NCI-H526 (cell line): ENCODE results near the gene CHST3.
A peak's percentile ranks its signal among the peaks of the same experiment; 100 is the strongest.
"Not testable (repeated sequence)": the region's sequence is repeated elsewhere in the genome, so short reads cannot be mapped to it uniquely, and the experiment has no call there.

Experiments
- DNase-seq, 2 experiments: peaks; one replicate each; lab custom pipeline; 2025; lab: John Stamatoyannopoulos, UW

Gene CHST3

DNA sequence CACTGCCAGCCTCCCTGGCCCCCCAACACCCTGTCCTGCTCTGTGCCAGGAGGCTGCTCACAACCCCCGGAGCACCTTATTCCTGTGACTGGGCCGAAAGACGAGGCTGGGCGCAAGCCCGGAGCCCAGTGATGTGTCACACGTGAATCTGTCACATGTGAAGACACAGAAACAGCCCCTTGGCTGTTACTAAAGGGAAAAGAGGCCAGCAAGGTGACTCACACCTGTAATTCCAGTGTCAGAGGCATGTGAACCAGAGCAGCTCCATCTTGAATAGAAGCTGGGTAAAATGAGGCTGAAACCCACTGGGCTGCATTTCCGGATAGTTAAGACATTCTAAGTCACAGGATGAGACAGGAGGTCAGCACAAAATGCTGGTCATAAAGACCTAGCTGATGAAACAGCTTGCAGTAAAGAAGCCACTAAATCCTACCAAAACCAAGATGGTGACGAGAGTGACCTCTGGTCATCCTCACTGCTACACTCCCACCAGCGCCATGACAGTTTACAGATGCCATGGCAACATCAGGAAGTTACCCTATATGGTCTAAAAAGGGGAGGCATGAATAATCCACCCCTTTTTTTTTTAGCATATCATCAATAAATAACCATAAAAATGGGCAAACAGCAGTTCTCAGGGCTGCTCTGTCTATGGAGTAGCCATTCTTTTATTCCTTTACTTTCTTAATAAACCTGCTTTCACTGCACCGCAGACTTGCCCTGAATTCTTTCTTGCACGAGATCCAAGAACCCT lies 68.4 kb downstream of the CHST3 start:
- DNase-seq = not testable (repeated sequence)

GRCh38 chr10:72034040-72034499 lies 69.9 kb downstream of the CHST3 start:
- no peak for DNase-seq

- DNase-seq = no peak
These were observed 70.6 kb downstream of the CHST3 start for GRCh38 chr10:72034761-72035160.

DNA sequence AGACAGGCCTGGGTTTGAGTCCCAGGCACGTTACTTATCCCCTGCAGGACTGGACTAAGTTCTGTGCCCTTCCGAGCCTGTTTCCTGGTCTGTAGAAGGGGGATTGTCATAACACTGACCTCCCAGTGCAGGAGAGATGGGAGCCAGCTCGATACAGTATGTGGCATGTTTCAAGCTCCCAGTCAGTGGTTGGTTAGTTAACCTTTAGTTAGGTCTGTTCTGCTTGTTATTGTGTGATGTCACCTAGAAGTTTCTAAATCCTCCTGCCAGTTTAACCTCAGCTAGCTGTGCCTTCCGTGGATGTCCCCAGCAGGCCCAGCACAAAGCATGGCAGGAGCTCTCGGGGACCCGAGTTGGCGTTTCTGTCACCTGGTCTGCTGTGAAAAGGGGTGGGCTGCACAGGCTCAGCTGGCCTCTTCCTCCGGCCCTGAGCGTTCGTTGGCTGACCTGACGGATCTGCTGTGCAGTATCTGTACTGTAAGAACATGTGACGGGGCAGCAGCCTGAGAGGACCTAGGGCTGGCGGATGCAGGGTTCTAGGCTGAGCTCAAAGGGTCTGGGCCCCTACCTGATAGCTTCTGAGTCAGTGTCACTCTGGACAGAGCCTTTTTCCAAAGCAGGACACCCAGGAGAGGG lies 71.2 kb downstream of the CHST3 start:
- DNase-seq = no peak

- no peak for DNase-seq
These were observed 73.1 kb downstream of the CHST3 start for GRCh38 chr10:72037266-72037665.

GRCh38 chr10:72037811-72038210 lies 73.6 kb downstream of the CHST3 start:
- no peak for DNase-seq

DNA sequence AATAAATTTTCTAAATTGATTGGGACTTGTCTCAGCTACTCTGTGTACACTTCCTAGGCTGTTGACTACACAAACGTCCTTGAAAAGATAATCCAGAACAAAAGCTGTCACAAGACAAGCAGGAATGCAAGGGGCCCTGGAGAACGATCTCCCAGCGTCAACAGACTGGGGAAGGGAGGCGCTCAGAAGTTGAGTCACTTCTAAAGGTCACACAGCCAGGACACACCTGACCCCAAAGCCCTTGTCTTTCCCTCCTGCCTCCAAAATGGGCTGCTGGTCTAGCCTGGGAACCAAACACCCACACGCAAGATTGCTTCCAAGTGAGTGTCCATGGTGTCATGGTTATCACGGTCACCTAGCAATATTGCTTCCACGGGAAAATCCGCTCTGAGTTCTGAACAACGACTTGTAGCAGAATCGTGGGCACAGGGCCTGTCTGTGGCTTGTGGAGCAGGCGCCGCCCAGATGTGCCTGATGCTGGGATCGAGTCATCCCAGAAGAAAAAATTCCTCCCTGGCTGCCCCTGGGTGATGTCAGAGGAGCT lies 74.3 kb downstream of the CHST3 start:
- DNase-seq = no peak

DNA sequence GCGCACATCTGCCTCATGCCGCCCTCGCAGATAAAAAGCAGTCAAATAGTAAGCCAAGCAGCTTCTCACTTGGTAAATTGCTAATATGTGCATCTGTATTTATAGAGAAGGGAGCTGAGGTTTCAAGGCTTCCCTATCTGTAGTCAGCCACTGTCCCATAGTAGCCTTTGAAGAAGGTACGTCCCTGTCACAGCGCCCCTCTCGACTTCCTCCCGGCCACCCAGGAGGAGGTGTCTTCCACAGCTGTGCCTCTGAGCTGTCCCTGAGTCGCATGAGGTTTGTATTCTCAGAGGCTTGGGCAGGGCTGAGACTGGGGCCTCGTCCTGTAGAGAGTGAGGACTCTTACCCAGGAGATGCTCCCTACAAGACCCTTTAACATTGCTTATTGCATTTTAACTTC lies 75.2 kb downstream of the CHST3 start:
- no peak for DNase-seq

DNA sequence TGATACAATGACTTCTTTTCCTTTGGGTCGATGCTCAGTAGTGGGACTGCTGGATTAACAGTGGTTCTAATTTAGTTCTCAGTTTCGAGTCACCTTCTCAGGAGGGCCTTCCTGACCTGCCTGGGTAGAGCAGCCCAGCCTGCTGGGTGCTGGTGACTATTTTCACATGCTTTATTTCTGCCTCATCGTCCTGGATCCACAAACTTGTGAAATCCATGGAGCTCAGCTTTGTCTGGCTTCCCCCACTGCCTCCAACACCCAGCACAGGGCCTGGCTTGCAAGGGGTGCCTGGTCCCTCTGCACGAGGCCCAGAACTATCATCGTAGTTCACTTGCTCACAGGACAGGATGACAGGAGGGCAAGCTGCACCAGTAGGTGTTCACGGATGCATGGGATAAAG lies 77.3 kb downstream of the CHST3 start:
- no peak for DNase-seq

DNA sequence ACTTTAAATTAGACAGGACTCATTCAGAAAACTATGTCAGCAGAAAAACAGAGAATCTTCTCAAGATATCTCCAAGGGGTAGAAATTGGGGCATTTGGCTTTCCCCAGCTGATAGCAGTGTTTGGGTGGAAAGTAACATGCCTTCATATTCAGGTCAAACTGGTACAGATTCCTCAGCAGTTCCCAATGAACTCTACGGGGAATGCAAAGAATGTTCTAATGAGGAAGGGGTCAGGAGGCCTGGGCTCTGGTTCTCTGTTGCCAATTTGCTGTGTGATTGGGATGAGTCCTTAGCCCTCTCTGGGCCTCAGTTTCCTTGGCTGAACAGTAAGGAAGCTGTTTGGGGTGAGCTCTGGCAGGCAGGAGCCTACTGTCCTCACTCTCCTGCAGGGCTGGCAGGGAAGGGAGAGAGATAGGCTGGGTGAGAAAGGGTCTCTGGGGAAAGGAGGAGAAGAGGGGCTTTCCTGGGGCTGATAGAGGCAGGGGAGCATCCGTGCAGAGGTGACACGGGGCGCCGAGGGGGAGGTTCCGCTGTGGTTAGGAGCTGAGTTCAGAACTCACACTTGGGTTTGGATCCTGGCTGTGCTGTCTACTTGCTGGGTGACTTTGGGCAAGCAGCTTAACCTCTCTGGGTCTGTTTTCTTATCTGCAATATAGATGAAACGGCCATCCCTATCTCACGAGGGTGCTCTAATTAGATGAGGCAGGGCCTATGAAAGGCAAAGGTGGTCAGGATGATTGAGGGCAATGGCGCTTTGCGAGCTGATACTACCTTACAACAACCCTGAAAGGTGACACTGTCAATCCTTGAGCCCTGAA lies 79.0 kb downstream of the CHST3 start:
- DNase-seq = no peak

DNA sequence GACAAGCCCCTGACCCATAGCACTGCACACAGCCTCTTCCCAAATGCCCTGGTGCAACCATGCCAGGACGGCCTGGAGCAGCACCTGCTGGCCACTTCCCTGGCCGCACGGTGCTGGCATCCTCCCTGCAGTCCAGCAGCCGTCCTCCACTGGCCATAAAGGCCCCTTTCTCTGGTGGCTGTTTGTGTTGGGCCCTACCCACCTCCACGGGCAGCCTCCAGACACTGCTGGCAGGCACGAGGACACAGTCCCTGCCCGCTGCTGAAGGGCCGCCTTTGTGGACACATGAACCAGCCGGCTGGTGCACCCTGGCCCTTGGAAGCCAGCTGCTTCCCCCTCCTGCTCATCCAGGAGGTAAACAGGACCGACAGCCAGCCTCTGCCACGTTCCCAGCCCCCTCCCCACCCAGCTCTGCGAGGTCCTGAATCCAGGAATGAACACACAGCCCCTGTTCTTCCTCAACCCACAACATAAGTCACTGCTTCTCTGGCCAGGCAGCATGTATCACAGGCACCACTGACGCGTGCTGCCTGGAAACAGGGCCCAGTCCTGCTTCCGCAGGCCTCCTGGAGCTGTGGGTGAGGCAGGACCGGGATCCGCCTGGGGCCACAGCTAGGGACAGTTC lies 80.3 kb downstream of the CHST3 start:
- no peak for DNase-seq

- DNase-seq = no peak
These were observed 81.4 kb downstream of the CHST3 start for GRCh38 chr10:72045586-72045985.

- peak; percentile 70 to 90 for DNase-seq
These were observed 84.4 kb downstream of the CHST3 start for GRCh38 chr10:72048450-72049124.

GRCh38 chr10:72049472-72049871 lies 85.3 kb downstream of the CHST3 start:
- DNase-seq = no peak

- DNase-seq = peak in 1 of 2 experiments; percentile 29
These were observed 86.0 kb downstream of the CHST3 start for GRCh38 chr10:72049969-72050781.

DNA sequence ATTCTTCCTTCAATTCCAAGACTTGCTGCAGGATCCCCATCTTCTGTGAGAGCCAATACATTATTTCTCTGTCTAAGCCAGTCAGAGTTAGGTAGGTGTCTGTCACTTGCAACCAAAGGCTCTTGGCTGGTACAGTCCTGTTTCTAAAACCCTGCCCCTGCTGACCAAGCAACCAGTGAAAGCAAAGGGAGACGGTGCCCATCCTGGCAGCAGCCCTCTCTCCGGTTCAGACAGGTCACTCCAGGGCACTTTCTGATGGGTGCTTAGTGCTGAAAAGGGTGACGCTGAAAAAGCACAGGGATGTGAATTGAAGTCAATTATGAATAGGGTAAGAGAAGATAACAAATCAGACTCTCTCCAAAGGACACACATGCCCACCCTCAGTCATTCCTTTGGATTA lies 86.7 kb downstream of the CHST3 start:
- DNase-seq = no peak

- no peak for DNase-seq
These were observed 89.5 kb downstream of the CHST3 start for GRCh38 chr10:72053690-72054089.

- DNase-seq = no peak
These were observed 91.9 kb downstream of the CHST3 start for GRCh38 chr10:72056113-72056512.

GRCh38 chr10:72056932-72057751 lies 92.9 kb downstream of the CHST3 start:
- no peak for DNase-seq
